Measurements from ENCODE around the gene ANKMY2. TPM values are rescaled to one million over a fixed set of nuclear protein-coding genes. Genes with fewer than 3 reads are reported as not detected.

The ANKMY2 gene
- 6.3 TPM for polyA plus RNA-seq (2013, experiment 1 of 2)
- 6.5 TPM for polyA plus RNA-seq (2013, experiment 2 of 2)

- Histone ChIP-seq H4K5ac (ENCODE audit: low read length) (no peak within 1 kb of the TSS), H2BK5ac (ENCODE audit: low read length) (peak within 1 kb of the TSS; percentile 33), H2BK120ac (ENCODE audit: low read depth, low read length) (no peak within 1 kb of the TSS), H3K27me3 (ENCODE audit: insufficient read depth, low read length, poor library complexity) (no peaks in the 10 kb centered on the region), H3K36me3 (ENCODE audit: control insufficient read depth, insufficient read depth, low read length) (no peaks in the 10 kb centered on the region), H3K23ac (ENCODE audit: low read length) (peak within 1 kb of the TSS; percentile 59), H3K9ac (ENCODE audit: low read length) (peak within 1 kb of the TSS; percentile 90), H3K4me2 (ENCODE audit: low read length) (peak within 1 kb of the TSS; percentile 87), H3K27ac (ENCODE audit: low read depth, low read length) (peak within 1 kb of the TSS; percentile 92), H4K8ac (ENCODE audit: low read depth, low read length) (no peak within 1 kb of the TSS), H3K56ac (ENCODE audit: low read length) (peak within 1 kb of the TSS; percentile 100), H3K4me3 (ENCODE audit: low read length) (peak within 1 kb of the TSS; percentile 93), H3K4me1 (ENCODE audit: control insufficient read depth, low read depth, low read length) (peaks cover 7% of the 10 kb centered on the region), H2BK15ac (replicated peaks; ENCODE audit: low read depth) (no peak within 1 kb of the TSS), H3K18ac (ENCODE audit: low read length) (peak within 1 kb of the TSS; percentile 25), H3K79me2 (ENCODE audit: control insufficient read depth, insufficient read depth, low read length) (peaks cover 47% of the 10 kb centered on the region), H3K79me1 (ENCODE audit: low read length) (peaks cover 13% of the 10 kb centered on the region), H3K4ac (ENCODE audit: low read depth, low read length) (peak within 1 kb of the TSS; percentile 57), H2AK5ac (ENCODE audit: low read length) (no peak within 1 kb of the TSS)
- peak; percentile 98 for DNase-seq
- no CpG with 5 or more reads among the region's 73 CpGs for WGBS (ENCODE audit: extremely low coverage, insufficient coverage, low lambda C conversion rate)
Measured at GRCh38 chr7:16645593-16646471, at the start of gene ANKMY2, which contains the start of gene BZW2. Gene ANKMY2 (minus strand): TSS chr7:16645754. CDS start chr7:16645573, 181 bp downstream. Gene BZW2 (plus strand): TSS chr7:16646181. CDS start chr7:16665444, 19,263 bp downstream.

- no peak overlapping the region for H4K8ac ChIP-seq (ENCODE audit: low read depth, low read length)
- H3K4ac ChIP-seq (ENCODE audit: low read depth, low read length), result no peak overlapping the region
- DNase-seq, result peak; percentile 70
- H3K9ac ChIP-seq (ENCODE audit: low read length), result no peak overlapping the region
- H3K4me3 ChIP-seq (ENCODE audit: low read length), result no peak overlapping the region
- no peak overlapping the region for H2BK15ac ChIP-seq (replicated peaks; ENCODE audit: low read depth)
- WGBS (ENCODE audit: extremely low coverage, insufficient coverage, low lambda C conversion rate), result no CpG with 5 or more reads among the region's 6 CpGs
- H2BK120ac ChIP-seq (ENCODE audit: low read depth, low read length), result no peak overlapping the region
- H3K36me3 ChIP-seq (ENCODE audit: control insufficient read depth, insufficient read depth, low read length), result peaks cover 10% of the 10 kb centered on the region
- no peak overlapping the region for H3K27ac ChIP-seq (ENCODE audit: low read depth, low read length)
- H3K56ac ChIP-seq (ENCODE audit: low read length), result no peak overlapping the region
- H3K4me2 ChIP-seq (ENCODE audit: low read length), result no peak overlapping the region
- H3K18ac ChIP-seq (ENCODE audit: low read length), result no peak overlapping the region
- H3K79me2 ChIP-seq (ENCODE audit: control insufficient read depth, insufficient read depth, low read length), result no peaks in the 10 kb centered on the region
- no peaks in the 10 kb centered on the region for H3K4me1 ChIP-seq (ENCODE audit: control insufficient read depth, low read depth, low read length)
- H3K79me1 ChIP-seq (ENCODE audit: low read length), result no peaks in the 10 kb centered on the region
- H4K5ac ChIP-seq (ENCODE audit: low read length), result no peak overlapping the region
- no peak overlapping the region for H3K23ac ChIP-seq (ENCODE audit: low read length)
- no peak overlapping the region for H2AK5ac ChIP-seq (ENCODE audit: low read length)
- H2BK5ac ChIP-seq (ENCODE audit: low read length), result no peak overlapping the region
- no peaks in the 10 kb centered on the region for H3K27me3 ChIP-seq (ENCODE audit: insufficient read depth, low read length, poor library complexity)
Measured at GRCh38 chr7:16694806-16695205, 49.3 kb upstream of the ANKMY2 start.

GRCh38 chr7:16693601-16694318 lies 48.2 kb upstream of the ANKMY2 start:
- Histone ChIP-seq H2BK15ac (replicated peaks; ENCODE audit: low read depth) (no peak overlapping the region), H3K79me1 (ENCODE audit: low read length) (no peaks in the 10 kb centered on the region), H2AK5ac (ENCODE audit: low read length) (no peak overlapping the region), H3K56ac (ENCODE audit: low read length) (no peak overlapping the region), H4K8ac (ENCODE audit: low read depth, low read length) (no peak overlapping the region), H3K4ac (ENCODE audit: low read depth, low read length) (no peak overlapping the region), H3K79me2 (ENCODE audit: control insufficient read depth, insufficient read depth, low read length) (no peaks in the 10 kb centered on the region), H3K27ac (ENCODE audit: low read depth, low read length) (no peak overlapping the region), H3K4me1 (ENCODE audit: control insufficient read depth, low read depth, low read length) (no peaks in the 10 kb centered on the region), H3K36me3 (ENCODE audit: control insufficient read depth, insufficient read depth, low read length) (peaks cover 10% of the 10 kb centered on the region), H3K4me2 (ENCODE audit: low read length) (no peak overlapping the region), H2BK120ac (ENCODE audit: low read depth, low read length) (no peak overlapping the region), H3K23ac (ENCODE audit: low read length) (no peak overlapping the region), H3K27me3 (ENCODE audit: insufficient read depth, low read length, poor library complexity) (no peaks in the 10 kb centered on the region), H3K9ac (ENCODE audit: low read length) (no peak overlapping the region), H3K18ac (ENCODE audit: low read length) (no peak overlapping the region), H4K5ac (ENCODE audit: low read length) (no peak overlapping the region), H2BK5ac (ENCODE audit: low read length) (no peak overlapping the region), H3K4me3 (ENCODE audit: low read length) (no peak overlapping the region)
- no CpG with 5 or more reads among the region's 2 CpGs for WGBS (ENCODE audit: extremely low coverage, insufficient coverage, low lambda C conversion rate)
- no peak for DNase-seq

GRCh38 chr7:16691241-16691640 lies 45.7 kb upstream of the ANKMY2 start:
- no peak for DNase-seq
- no peak overlapping the region for H3K4me3 ChIP-seq (ENCODE audit: low read length)
- no peak overlapping the region for H4K5ac ChIP-seq (ENCODE audit: low read length)
- no peak overlapping the region for H3K18ac ChIP-seq (ENCODE audit: low read length)
- no peak overlapping the region for H2BK5ac ChIP-seq (ENCODE audit: low read length)
- H4K8ac ChIP-seq (ENCODE audit: low read depth, low read length), result no peak overlapping the region
- H3K79me2 ChIP-seq (ENCODE audit: control insufficient read depth, insufficient read depth, low read length), result no peaks in the 10 kb centered on the region
- H3K27me3 ChIP-seq (ENCODE audit: insufficient read depth, low read length, poor library complexity), result no peaks in the 10 kb centered on the region
- H2BK120ac ChIP-seq (ENCODE audit: low read depth, low read length), result no peak overlapping the region
- no peak overlapping the region for H2AK5ac ChIP-seq (ENCODE audit: low read length)
- WGBS (ENCODE audit: extremely low coverage, insufficient coverage, low lambda C conversion rate), result no CpG with 5 or more reads among the region's 4 CpGs
- H3K4me1 ChIP-seq (ENCODE audit: control insufficient read depth, low read depth, low read length), result no peaks in the 10 kb centered on the region
- H3K4ac ChIP-seq (ENCODE audit: low read depth, low read length), result no peak overlapping the region
- no peak overlapping the region for H3K27ac ChIP-seq (ENCODE audit: low read depth, low read length)
- H3K79me1 ChIP-seq (ENCODE audit: low read length), result no peaks in the 10 kb centered on the region
- H3K36me3 ChIP-seq (ENCODE audit: control insufficient read depth, insufficient read depth, low read length), result no peaks in the 10 kb centered on the region
- H3K56ac ChIP-seq (ENCODE audit: low read length), result no peak overlapping the region
- no peak overlapping the region for H2BK15ac ChIP-seq (replicated peaks; ENCODE audit: low read depth)
- no peak overlapping the region for H3K4me2 ChIP-seq (ENCODE audit: low read length)
- H3K23ac ChIP-seq (ENCODE audit: low read length), result no peak overlapping the region
- H3K9ac ChIP-seq (ENCODE audit: low read length), result no peak overlapping the region

- H4K5ac ChIP-seq (ENCODE audit: low read length), result no peak overlapping the region
- H3K4ac ChIP-seq (ENCODE audit: low read depth, low read length), result no peak overlapping the region
- no peak overlapping the region for H3K56ac ChIP-seq (ENCODE audit: low read length)
- H4K8ac ChIP-seq (ENCODE audit: low read depth, low read length), result no peak overlapping the region
- no peak overlapping the region for H3K27ac ChIP-seq (ENCODE audit: low read depth, low read length)
- H3K4me1 ChIP-seq (ENCODE audit: control insufficient read depth, low read depth, low read length), result no peaks in the 10 kb centered on the region
- no peak overlapping the region for H3K4me3 ChIP-seq (ENCODE audit: low read length)
- no peak overlapping the region for H3K18ac ChIP-seq (ENCODE audit: low read length)
- no CpG with 5 or more reads among the region's 2 CpGs for WGBS (ENCODE audit: extremely low coverage, insufficient coverage, low lambda C conversion rate)
- H3K36me3 ChIP-seq (ENCODE audit: control insufficient read depth, insufficient read depth, low read length), result no peaks in the 10 kb centered on the region
- H2BK15ac ChIP-seq (replicated peaks; ENCODE audit: low read depth), result no peak overlapping the region
- H2BK5ac ChIP-seq (ENCODE audit: low read length), result no peak overlapping the region
- no peak overlapping the region for H3K9ac ChIP-seq (ENCODE audit: low read length)
- no peaks in the 10 kb centered on the region for H3K79me2 ChIP-seq (ENCODE audit: control insufficient read depth, insufficient read depth, low read length)
- DNase-seq, result peak; percentile 35
- no peaks in the 10 kb centered on the region for H3K79me1 ChIP-seq (ENCODE audit: low read length)
- no peak overlapping the region for H3K4me2 ChIP-seq (ENCODE audit: low read length)
- no peak overlapping the region for H2AK5ac ChIP-seq (ENCODE audit: low read length)
- H2BK120ac ChIP-seq (ENCODE audit: low read depth, low read length), result no peak overlapping the region
- no peak overlapping the region for H3K23ac ChIP-seq (ENCODE audit: low read length)
- no peaks in the 10 kb centered on the region for H3K27me3 ChIP-seq (ENCODE audit: insufficient read depth, low read length, poor library complexity)
Measured at GRCh38 chr7:16688249-16688648, 42.7 kb upstream of the ANKMY2 start.
